ENCODE measurements around the gene IVD.

The IVD gene

GRCh38 chr15:40405501-40406381 lies at the start of gene IVD:
Gene IVD, plus strand, starts transcription at chr15:40405795. Its CDS starts 33 bp downstream, at chr15:40405828.
- DNase-seq (ENCODE audit: low read depth): peak; percentile 80

GRCh38 chr15:40355976-40356585 lies 49.5 kb upstream of the IVD start:
- no peak for DNase-seq (ENCODE audit: low read depth)

GRCh38 chr15:40357246-40357645 lies 48.3 kb upstream of the IVD start:
- DNase-seq (ENCODE audit: low read depth): no peak

- peak; percentile 78 for DNase-seq (ENCODE audit: low read depth)
These were observed 47.7 kb upstream of the IVD start, which contains the start of gene DISP2 for GRCh38 chr15:40357723-40358470. Gene DISP2, plus strand, starts transcription at chr15:40358219. Its CDS starts 103 bp downstream, at chr15:40358322.

GRCh38 chr15:40358471-40359353 lies 46.9 kb upstream of the IVD start:
- DNase-seq (ENCODE audit: low read depth): no peak

GRCh38 chr15:40360015-40360414 lies 45.6 kb upstream of the IVD start:
- no peak for DNase-seq (ENCODE audit: low read depth)

GRCh38 chr15:40361640-40362039 lies 44.0 kb upstream of the IVD start:
- DNase-seq (ENCODE audit: low read depth): no peak

- DNase-seq (ENCODE audit: low read depth): no peak
These were observed 42.0 kb upstream of the IVD start for GRCh38 chr15:40363611-40364010.

GRCh38 chr15:40364251-40364650 lies 41.3 kb upstream of the IVD start:
- DNase-seq (ENCODE audit: low read depth): no peak

- DNase-seq (ENCODE audit: low read depth): no peak
These were observed 40.6 kb upstream of the IVD start for GRCh38 chr15:40365016-40365415.

GRCh38 chr15:40365624-40366456 lies 39.8 kb upstream of the IVD start:
- no peak for DNase-seq (ENCODE audit: low read depth)

- no peak for DNase-seq (ENCODE audit: low read depth)
These were observed 38.9 kb upstream of the IVD start for GRCh38 chr15:40366457-40367370.

GRCh38 chr15:40367371-40367685 lies 38.3 kb upstream of the IVD start:
- DNase-seq (ENCODE audit: low read depth): no peak

- peak; percentile 76 for DNase-seq (ENCODE audit: low read depth)
These were observed 37.6 kb upstream of the IVD start for GRCh38 chr15:40367686-40368611.

GRCh38 chr15:40368719-40369473 lies 36.7 kb upstream of the IVD start:
- DNase-seq (ENCODE audit: low read depth): no peak

GRCh38 chr15:40369474-40369869 lies 36.1 kb upstream of the IVD start:
- DNase-seq (ENCODE audit: low read depth): no peak

- DNase-seq (ENCODE audit: low read depth): no peak
These were observed 35.6 kb upstream of the IVD start for GRCh38 chr15:40369971-40370370.

- DNase-seq (ENCODE audit: low read depth): no peak
These were observed 32.6 kb upstream of the IVD start for GRCh38 chr15:40372981-40373380.

Data from activated T-helper 9 cell treated with anti-CD3 and anti-CD28 coated beads, Interleukin-2, amount 50 U/mL, for 16 hours (primary cell).